SK-N-SH (cell line): Measurements from ENCODE around the gene NUCB1. TPM values are rescaled to one million over a fixed set of nuclear protein-coding genes. Genes with fewer than 3 reads are reported as not detected.

ENCODE experiments used
- CTCF ChIA-PET: fragments of 300-600, 350-600 bp; formaldehyde crosslinking; extraction: SDS; loops from one replicate; lab custom pipeline; 2021; lab: Yijun Ruan, JAX
- POLR2A ChIA-PET: fragments of 350-600 bp; sonication (Branson Sonifier 250); formaldehyde crosslinking; extraction: SDS; loops from one replicate; lab custom pipeline; 2020; ENCODE audit warnings: antibody characterized with exemption, inconsistent platforms; lab: Yijun Ruan, JAX
- DNase-seq: peaks from one replicate; pipeline ENCODE4 v3.0.0; 2012
- H2AFZ ChIP-seq: fragments of 200-600 bp; sonication (generic); 2 replicates; pipeline ENCODE4 v1.8.1; 2016; ENCODE audit warnings: antibody characterized with exemption, mild to moderate bottlenecking, low read depth
- H3F3A ChIP-seq: fragments of 200-600 bp; sonication (generic); replicated peaks from 2 replicates; pipeline ENCODE3; 2016; ENCODE audit warnings: antibody characterized with exemption, mild to moderate bottlenecking; ENCODE audit not compliant: insufficient read depth
- H3K27ac ChIP-seq, 2 experiments: fragments of 200-500 bp in 1 of 2; fragments of 200-600 bp in 1 of 2; sonication (Bioruptor generic) in 1 of 2; sonication (generic), shearing (Covaris generic) in 1 of 2; 2 replicates each; pipeline versions ENCODE4 v1.5.1 to v1.6.1; 2014 to 2016; ENCODE audit warnings: low read depth in 2 of 2, inconsistent platforms in 1 of 2, low read length in 1 of 2, mild to moderate bottlenecking in 1 of 2, mixed read lengths in 1 of 2
- H3K27me3 ChIP-seq: fragments of 200-600 bp; sonication (generic), shearing (Covaris generic); 2 replicates; pipeline ENCODE4 v1.6.1; 2016; ENCODE audit warnings: mixed run types; ENCODE audit not compliant: insufficient read depth
- H3K36me3 ChIP-seq, 2 experiments: fragments of 200-500 bp in 1 of 2; fragments of 200-600 bp in 1 of 2; sonication (Bioruptor generic) in 1 of 2; sonication (generic) in 1 of 2; replicated peaks in 1 of 2; 2 replicates each; pipeline versions ENCODE3 to v1.5.1; 2014 to 2016; ENCODE audit warnings: low read length in 1 of 2, mild to moderate bottlenecking in 1 of 2; ENCODE audit not compliant: insufficient read depth in 2 of 2, control insufficient read depth in 1 of 2
- H3K4me1 ChIP-seq, 2 experiments: fragments of 200-500 bp in 1 of 2; fragments of 200-600 bp in 1 of 2; sonication (Bioruptor generic) in 1 of 2; sonication (generic), shearing (Covaris generic) in 1 of 2; 2 replicates each; pipeline versions ENCODE4 v1.5.1 to v1.6.1; 2014 to 2016; ENCODE audit warnings: low read depth in 1 of 2, low read length in 1 of 2, mixed run types in 1 of 2; ENCODE audit not compliant: insufficient read depth in 2 of 2, control insufficient read depth in 1 of 2
- H3K4me2 ChIP-seq: fragments of 200-600 bp; sonication (generic), shearing (Covaris generic); 2 replicates; pipeline ENCODE4 v1.6.1; 2017; ENCODE audit warnings: mixed run types
- H3K4me3 ChIP-seq, 2 experiments: fragments of 200-500 bp in 1 of 2; fragments of 200-600 bp in 1 of 2; sonication (Bioruptor generic) in 1 of 2; sonication (generic), shearing (Covaris generic) in 1 of 2; 2 replicates each; pipeline versions ENCODE4 v1.5.1 to v1.8.1; 2014 to 2016; ENCODE audit warnings: low read depth in 2 of 2, inconsistent platforms in 1 of 2, low read length in 1 of 2, mild to moderate bottlenecking in 1 of 2, mixed read lengths in 1 of 2, moderate library complexity in 1 of 2
- H3K79me2 ChIP-seq: fragments of 200-600 bp; sonication (generic); 2 replicates; pipeline ENCODE4 v1.8.1; 2017; ENCODE audit warnings: mild to moderate bottlenecking; ENCODE audit not compliant: insufficient read depth
- H3K9ac ChIP-seq: fragments of 200-600 bp; sonication (generic); 2 replicates; pipeline ENCODE4 v1.6.1; 2017; ENCODE audit warnings: mixed run types
- H3K9me2 ChIP-seq: fragments of 200-600 bp; sonication (generic); 2 replicates; pipeline ENCODE4 v1.6.1; 2017; ENCODE audit warnings: mixed run types
- H3K9me3 ChIP-seq: fragments of 200-600 bp; sonication (generic); 2 replicates; pipeline ENCODE4 v1.6.1; 2017; ENCODE audit warnings: mixed run types, mild to moderate bottlenecking, moderate library complexity
- H4K20me1 ChIP-seq: fragments of 200-600 bp; sonication (generic); 2 replicates; pipeline ENCODE4 v1.6.1; 2017; ENCODE audit warnings: mild to moderate bottlenecking, mixed run types; ENCODE audit not compliant: insufficient read depth
- ELF1 ChIP-seq: IDR thresholded peaks from 2 replicates; pipeline ENCODE4 v1.4.0; 2012
- EZH2phosphoT487 ChIP-seq: fragments of 200-600 bp; sonication (generic); IDR thresholded peaks from 2 replicates; pipeline ENCODE4 v1.6.1; 2017; ENCODE audit warnings: low read depth, mixed run types, mild to moderate bottlenecking, antibody characterized with exemption, moderate library complexity, borderline replicate concordance
- FOSL2 ChIP-seq: IDR thresholded peaks from 2 replicates; pipeline ENCODE4 v1.4.0; 2012; ENCODE audit warnings: low read depth, mild to moderate bottlenecking, moderate library complexity, borderline replicate concordance
- GATA2 ChIP-seq: sonication (generic); formaldehyde crosslinking; IDR thresholded peaks from 2 replicates; pipeline ENCODE4 v1.5.0; 2020; ENCODE audit warnings: mild to moderate bottlenecking, missing genetic modification reagents
- IRF3 ChIP-seq: fragments of 150-350 bp; IDR thresholded peaks from 2 replicates; pipeline ENCODE4 v1.6.1; 2016; ENCODE audit warnings: mild to moderate bottlenecking, low read depth, low read length
- JUND ChIP-seq: IDR thresholded peaks from 2 replicates; pipeline ENCODE4 v1.4.0; 2012
- MAX ChIP-seq: IDR thresholded peaks from 2 replicates; pipeline ENCODE4 v1.4.0; 2012; ENCODE audit warnings: low read depth
- NFIC ChIP-seq: IDR thresholded peaks from 2 replicates; pipeline ENCODE4 v1.4.0; 2012; ENCODE audit warnings: borderline replicate concordance
- NRF1 ChIP-seq: IDR thresholded peaks from 2 replicates; pipeline ENCODE4 v1.6.1; 2012; ENCODE audit warnings: low read depth, mild to moderate bottlenecking, low read length
- POLR2AphosphoS5 ChIP-seq: IDR thresholded peaks from 2 replicates; pipeline ENCODE4 v1.6.1; 2012; ENCODE audit warnings: low read depth, low read length
- RCOR1 ChIP-seq: fragments of 150-350 bp; IDR thresholded peaks from 2 replicates; pipeline ENCODE4 v1.6.1; 2017; ENCODE audit warnings: antibody characterized with exemption, low read length
- RXRA ChIP-seq: IDR thresholded peaks from 2 replicates; pipeline ENCODE4 v1.4.0; 2012; ENCODE audit warnings: low read depth, mild to moderate bottlenecking, borderline replicate concordance
- TAF1 ChIP-seq: IDR thresholded peaks from 2 replicates; pipeline ENCODE4 v1.6.1; 2012; ENCODE audit warnings: low read depth, mild to moderate bottlenecking, low read length, moderate library complexity, borderline replicate concordance
- TEAD4 ChIP-seq: IDR thresholded peaks from 2 replicates; pipeline ENCODE4 v1.4.0; 2012; ENCODE audit warnings: mild to moderate bottlenecking, borderline replicate concordance; ENCODE audit not compliant: insufficient read depth
- YY1 ChIP-seq: IDR thresholded peaks from 2 replicates; pipeline ENCODE4 v1.4.0; 2012; ENCODE audit warnings: low read depth, mild to moderate bottlenecking
- WGBS: methylation state at CpG from one replicate; pipeline ENCODE4 v1.1.6; 2017; ENCODE audit warnings: low lambda C conversion rate; 5-methylcytosine and 5-hydroxymethylcytosine counted together
- polyA plus RNA-seq, 3 experiments: library from polyadenylated mRNA; depleted of rRNA; stranded (reverse); fragments of >200 nt; gene quantifications; 2 replicates each; pipeline ENCODE4 v1.2.3, GENCODE V29; 2012
- TF ChIP-seq, protein P1 (sequence below): IDR thresholded peaks from 2 replicates; pipeline ENCODE4 v1.6.1; 2012; ENCODE audit warnings: mild to moderate bottlenecking, low read depth, low read length, moderate library complexity

Gene NUCB1
- polyA plus RNA-seq, 1 of the 3 experiments (the other 2 are of a cell fraction) = 397 TPM

DNA sequence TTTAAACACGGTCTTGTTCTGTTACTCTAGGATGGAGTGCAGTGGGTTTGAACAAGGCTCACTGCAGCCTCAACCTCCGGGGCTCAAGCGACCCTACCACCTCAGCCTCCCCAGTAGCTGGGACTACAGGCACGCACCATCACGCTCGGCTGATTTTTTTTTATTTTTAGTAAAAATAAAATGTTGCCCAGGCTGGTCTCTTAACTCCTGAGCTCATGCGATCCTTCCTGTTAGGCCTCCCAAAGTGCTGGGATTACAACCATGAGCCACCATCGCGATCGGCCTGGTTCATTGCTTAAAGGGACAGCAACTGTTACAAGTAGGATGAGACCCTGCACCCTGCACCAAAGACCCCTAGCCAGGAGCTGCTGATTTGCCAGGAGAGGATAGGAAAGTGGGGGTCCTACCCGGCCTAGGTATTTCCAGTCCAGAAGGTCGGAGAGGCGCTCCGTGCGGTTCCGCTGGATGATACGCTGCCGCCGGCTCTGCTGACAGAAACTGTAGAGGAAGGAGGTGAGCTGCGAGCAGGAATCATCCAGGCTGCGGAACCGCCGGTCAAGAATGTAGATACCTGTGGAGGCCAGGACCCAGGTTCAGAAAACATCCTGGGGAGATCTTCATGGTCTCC is 70.1 kb downstream of the NUCB1 start:
- Histone ChIP-seq H3K9me3 (no peaks in the 10 kb centered on the region), H3K9ac (no peak overlapping the region), H3K4me2 (no peak overlapping the region), H3K4me1 (peaks cover 0 to 11% of the 10 kb centered on the region in 2 experiments; a peak in 2 of 4 replicates), H3K9me2 (no peaks in the 10 kb centered on the region), H3K36me3 (peaks cover 21 to 40% of the 10 kb centered on the region in 2 experiments), H3K4me3 (no peak overlapping the region), H3F3A (peaks cover 36% of the 10 kb centered on the region), H3K27ac (no peak overlapping the region), H3K79me2 (peaks cover 19% of the 10 kb centered on the region), H4K20me1 (peaks cover 18% of the 10 kb centered on the region), H2AFZ (no peak overlapping the region), H3K27me3 (no peaks in the 10 kb centered on the region)
- ChIA-PET CTCF (interaction anchor here (0.5 to 4.8 kb wide), 54 partner anchors 8 to 381 kb away, joined by 3 to 54 read pairs (median 4); partner anchors contain the start of genes BAX, CA11, DHDH and GYS1), POLR2A (interaction anchor here (1.1 to 1.2 kb wide), 2 partner anchors 134 to 182 kb away, joined by 4 read pairs; partner anchors contain the start of gene HSD17B14)
- no peak for TF ChIP-seq TAF1
- no peak for TF ChIP-seq YY1
- TF ChIP-seq NFIC = no peak
- no peak for TF ChIP-seq EZH2phosphoT487
- TF ChIP-seq JUND = no peak
- no peak for TF ChIP-seq RXRA
- no peak for TF ChIP-seq POLR2AphosphoS5
- TF ChIP-seq MAX = no peak
- TF ChIP-seq FOSL2 = no peak
- TF ChIP-seq NRF1 = no peak
- TF ChIP-seq TEAD4 = no peak
- TF ChIP-seq IRF3 = no peak
- no peak for TF ChIP-seq ELF1
- TF ChIP-seq GATA2 (CRISPR knock-in tag) = no peak
- TF ChIP-seq, protein P1, sequence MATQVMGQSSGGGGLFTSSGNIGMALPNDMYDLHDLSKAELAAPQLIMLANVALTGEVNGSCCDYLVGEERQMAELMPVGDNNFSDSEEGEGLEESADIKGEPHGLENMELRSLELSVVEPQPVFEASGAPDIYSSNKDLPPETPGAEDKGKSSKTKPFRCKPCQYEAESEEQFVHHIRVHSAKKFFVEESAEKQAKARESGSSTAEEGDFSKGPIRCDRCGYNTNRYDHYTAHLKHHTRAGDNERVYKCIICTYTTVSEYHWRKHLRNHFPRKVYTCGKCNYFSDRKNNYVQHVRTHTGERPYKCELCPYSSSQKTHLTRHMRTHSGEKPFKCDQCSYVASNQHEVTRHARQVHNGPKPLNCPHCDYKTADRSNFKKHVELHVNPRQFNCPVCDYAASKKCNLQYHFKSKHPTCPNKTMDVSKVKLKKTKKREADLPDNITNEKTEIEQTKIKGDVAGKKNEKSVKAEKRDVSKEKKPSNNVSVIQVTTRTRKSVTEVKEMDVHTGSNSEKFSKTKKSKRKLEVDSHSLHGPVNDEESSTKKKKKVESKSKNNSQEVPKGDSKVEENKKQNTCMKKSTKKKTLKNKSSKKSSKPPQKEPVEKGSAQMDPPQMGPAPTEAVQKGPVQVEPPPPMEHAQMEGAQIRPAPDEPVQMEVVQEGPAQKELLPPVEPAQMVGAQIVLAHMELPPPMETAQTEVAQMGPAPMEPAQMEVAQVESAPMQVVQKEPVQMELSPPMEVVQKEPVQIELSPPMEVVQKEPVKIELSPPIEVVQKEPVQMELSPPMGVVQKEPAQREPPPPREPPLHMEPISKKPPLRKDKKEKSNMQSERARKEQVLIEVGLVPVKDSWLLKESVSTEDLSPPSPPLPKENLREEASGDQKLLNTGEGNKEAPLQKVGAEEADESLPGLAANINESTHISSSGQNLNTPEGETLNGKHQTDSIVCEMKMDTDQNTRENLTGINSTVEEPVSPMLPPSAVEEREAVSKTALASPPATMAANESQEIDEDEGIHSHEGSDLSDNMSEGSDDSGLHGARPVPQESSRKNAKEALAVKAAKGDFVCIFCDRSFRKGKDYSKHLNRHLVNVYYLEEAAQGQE = no peak
- TF ChIP-seq RCOR1 = no peak
- DNase-seq = no peak
- WGBS = 88% methylated on average over 23 of the region's 23 CpGs
